Tibial nerve (tissue), 4 donors: ENCODE measurements around the gene SLC16A8.

Experiments used
- CTCF ChIP-seq, 5 experiments: fragments of 200-600 bp in 3 of 5; fragments of 450-650 bp in 2 of 5; sonication (generic) in 3 of 5; IDR thresholded peaks; one replicate each; pipeline ENCODE4 v1.5.1; 2016 to 2019; ENCODE audit warnings: antibody characterized with exemption in 5 of 5, mild to moderate bottlenecking in 3 of 5, moderate library complexity in 2 of 5
- EP300 ChIP-seq, 2 donors: sonication (generic); formaldehyde crosslinking; IDR thresholded peaks; one replicate each; pipeline ENCODE4 v1.6.1; 2017; ENCODE audit warnings: antibody characterized with exemption in 2 of 2, mild to moderate bottlenecking in 1 of 2
- POLR2A ChIP-seq, 2 donors: fragments of 450-650 bp; IDR thresholded peaks; one replicate each; pipeline ENCODE4 v1.6.1; 2017; ENCODE audit warnings: antibody characterized with exemption in 2 of 2, mild to moderate bottlenecking in 2 of 2, moderate library complexity in 2 of 2

DNA sequence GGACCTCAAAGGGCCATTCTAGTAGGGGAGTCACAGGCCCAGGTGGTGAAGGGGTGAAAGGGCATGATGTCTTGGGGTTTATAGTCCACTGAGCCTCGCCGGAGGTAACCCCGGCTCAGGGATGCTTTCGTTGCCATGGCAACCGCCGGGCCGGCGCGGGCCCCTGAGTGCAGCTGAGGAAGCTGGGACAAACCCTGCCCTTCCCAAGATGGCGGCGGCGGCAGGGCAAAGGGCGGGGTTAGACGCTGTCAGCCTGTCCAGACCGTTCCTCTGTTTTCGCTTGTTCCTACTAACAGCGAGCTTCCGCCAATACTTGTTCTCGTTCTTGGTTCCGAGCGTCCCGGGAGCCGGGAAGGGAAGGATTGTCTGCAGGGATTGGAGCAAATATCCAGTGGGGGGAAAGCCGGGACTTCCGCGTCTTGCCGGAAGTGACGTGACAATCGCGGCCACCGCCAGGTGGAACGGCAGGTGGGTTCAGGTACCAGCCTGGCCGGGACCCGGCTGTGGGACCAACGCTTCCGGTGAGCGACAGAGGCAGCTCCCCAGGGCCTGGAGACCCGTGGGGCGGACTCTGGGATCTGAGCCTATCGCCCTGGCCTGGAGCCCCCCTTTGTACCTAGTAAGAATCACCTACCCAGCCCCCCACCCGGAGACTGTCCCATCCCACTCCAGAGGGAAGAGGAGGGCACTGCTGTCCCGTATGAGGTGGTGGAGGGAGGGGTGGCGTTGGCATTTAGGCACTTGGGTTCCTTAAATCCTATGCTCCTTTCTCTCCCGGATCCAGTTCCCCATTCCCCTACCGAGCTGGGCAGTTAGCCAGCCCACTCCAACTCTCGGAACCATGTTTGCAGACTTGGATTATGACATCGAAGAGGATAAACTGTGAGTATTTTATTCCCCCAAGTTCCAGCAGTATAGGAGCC lies 26.8 kb downstream of the SLC16A8 start, which contains the start of gene PICK1:
- TF ChIP-seq CTCF (IDR thresholded peaks at IDR 0.05) (peak in 1 of 5 experiments; percentile 53), EP300 (IDR thresholded peaks at IDR 0.05) (peak; percentile 65 to 91), POLR2A (IDR thresholded peaks at IDR 0.05) (peak in 1 of 2 donors; percentile 28)
